Neural progenitor cell (in vitro differentiated cells): ENCODE measurements around the gene PINK1.

Source experiments
- CTCF ChIP-seq: fragments of 200-600 bp; sonication (generic); IDR thresholded peaks from 2 replicates; pipeline ENCODE4 v1.5.1; 2017; ENCODE audit warnings: antibody characterized with exemption, mild to moderate bottlenecking
- EZH2 ChIP-seq: fragments of 200-600 bp; sonication (generic); IDR thresholded peaks from 2 replicates; pipeline ENCODE4 v1.6.1; 2017; ENCODE audit warnings: antibody characterized with exemption, mild to moderate bottlenecking, moderate library complexity

- no peak for TF ChIP-seq CTCF
- TF ChIP-seq EZH2 = no peak
Observed at GRCh38 chr1:20662110-20662475, 28.8 kb downstream of the PINK1 start.
